Endodermal cell (in vitro differentiated cells): ENCODE data around the gene SRRM4. TPM values are rescaled to one million over a fixed set of nuclear protein-coding genes. Genes with fewer than 3 reads are reported as not detected.
A peak's percentile ranks its signal among the peaks of the same experiment; 100 is the strongest.

Source experiments
- DNase-seq: peaks from one replicate; pipeline ENCODE4 v3.0.0-alpha.2; 2017
- H3K27ac ChIP-seq: 2 replicates; pipeline ENCODE4 v1.5.1; 2013; ENCODE audit warnings: mild to moderate bottlenecking, low read depth, low read length, moderate library complexity
- H3K27me3 ChIP-seq: 2 replicates; pipeline ENCODE4 v1.6.1; 2013; ENCODE audit warnings: mild to moderate bottlenecking, low read length, moderate library complexity; ENCODE audit not compliant: insufficient read depth, control insufficient read depth, poor library complexity, severe bottlenecking
- H3K36me3 ChIP-seq: 2 replicates; pipeline ENCODE4 v1.7.0; 2013; ENCODE audit warnings: mild to moderate bottlenecking, low read length, moderate library complexity; ENCODE audit not compliant: control insufficient read depth, insufficient read depth
- H3K4me1 ChIP-seq: one replicate; pipeline ENCODE4 v1.7.0; 2013; ENCODE audit warnings: low read length; ENCODE audit not compliant: control insufficient read depth, insufficient read depth
- H3K4me3 ChIP-seq: 2 replicates; pipeline ENCODE4 v1.5.1; 2013; ENCODE audit warnings: mild to moderate bottlenecking, low read length, moderate library complexity
- H3K9ac ChIP-seq: 2 replicates; pipeline ENCODE4 v1.6.1; 2013; ENCODE audit warnings: mild to moderate bottlenecking, low read length, moderate library complexity; ENCODE audit not compliant: poor library complexity, severe bottlenecking; ENCODE audit errors: extremely low read depth
- H3K9me3 ChIP-seq: 2 replicates; pipeline ENCODE4 v1.6.1; 2013; ENCODE audit warnings: mild to moderate bottlenecking, low read length, moderate library complexity; ENCODE audit not compliant: control insufficient read depth
- H3K27ac Mint-ChIP-seq: 2 replicates; pipeline ENCODE4 v1.8.0; 2020; ENCODE audit warnings: mixed read lengths
- H3K27me3 Mint-ChIP-seq: 2 replicates; pipeline ENCODE4 v1.8.0; 2021; ENCODE audit warnings: mild to moderate bottlenecking, mixed read lengths; ENCODE audit not compliant: insufficient read depth
- H3K36me3 Mint-ChIP-seq: 2 replicates; pipeline ENCODE4 v1.8.0; 2020; ENCODE audit warnings: low read depth, mixed read lengths
- H3K4me1 Mint-ChIP-seq: 2 replicates; pipeline ENCODE4 v1.8.0; 2020; ENCODE audit warnings: mixed read lengths
- H3K4me3 Mint-ChIP-seq: 2 replicates; pipeline ENCODE4 v1.8.0; 2020; ENCODE audit warnings: mild to moderate bottlenecking, moderate library complexity, mixed read lengths
- H3K9me3 Mint-ChIP-seq: 2 replicates; pipeline ENCODE4 v1.8.0; 2020; ENCODE audit warnings: mild to moderate bottlenecking, mixed read lengths
- CTCF ChIP-seq: fragments of 200-600 bp; sonication (generic); conservative IDR thresholded peaks from 2 replicates; pipeline ENCODE4 v1.5.0; 2021; ENCODE audit warnings: antibody characterized with exemption, mild to moderate bottlenecking
- WGBS, 2 experiments: methylation state at CpG; one replicate each; pipeline versions ENCODE4 v1.1.5 to v1.1.7; 2013; ENCODE audit warnings: missing lambda C conversion rate in 2 of 2, mixed read lengths in 1 of 2; ENCODE audit not compliant: insufficient coverage in 1 of 2, insufficient read length in 1 of 2; 5-methylcytosine and 5-hydroxymethylcytosine counted together
- total RNA-seq, 2 donors: library from RNA; stranded (reverse); fragmentation: NEBNext Ultra II Directional in 1 of 2; extraction: Animal tissue kit (Norgen Biotek cat#: 25700) in 1 of 2; gene quantifications; 2 replicates in 1 of 2; 3 replicates in 1 of 2; pipeline ENCODE4 v1.2.1, GENCODE V29; 2021

Gene SRRM4
- total RNA-seq, 2 donors from 2014 or later = 0.44 to 0.71 TPM

- Mint-ChIP-seq H3K27me3 (peaks cover 4% of the 10 kb centered on the region), H3K36me3 (peaks cover 4% of the 10 kb centered on the region), H3K9me3 (peaks cover 7% of the 10 kb centered on the region), H3K4me1 (peaks cover 17% of the 10 kb centered on the region), H3K27ac (no peak overlapping the region), H3K4me3 (no peak overlapping the region)
- Histone ChIP-seq H3K27me3 (no peaks in the 10 kb centered on the region), H3K36me3 (no peaks in the 10 kb centered on the region), H3K27ac (no peak overlapping the region), H3K4me1 (no peaks in the 10 kb centered on the region), H3K9me3 (peaks cover 9% of the 10 kb centered on the region), H3K9ac (no peak overlapping the region), H3K4me3 (no peak overlapping the region)
- WGBS, 2 experiments = 86 to 96% methylated on average over 11 to 35 of the region's 35 CpGs
- DNase-seq = peak; percentile 94
- TF ChIP-seq CTCF = peak; percentile 64
Observed at GRCh38 chr12:119156401-119157044, 175.2 kb downstream of the SRRM4 start.

- Histone ChIP-seq H3K27me3 (no peaks in the 10 kb centered on the region), H3K9me3 (no peaks in the 10 kb centered on the region)
- WGBS, 2 experiments = 89% methylated on average over 6 of the region's 6 CpGs; no CpG with 5 or more reads in 1 of the 2 experiments
Observed at GRCh38 chr12:119157528-119157927, 176.2 kb downstream of the SRRM4 start.

GRCh38 chr12:119157978-119158377 is 176.6 kb downstream of the SRRM4 start:
- Histone ChIP-seq H3K36me3 (no peaks in the 10 kb centered on the region), H3K4me1 (no peaks in the 10 kb centered on the region), H3K27me3 (no peaks in the 10 kb centered on the region), H3K9ac (no peak overlapping the region), H3K27ac (no peak overlapping the region), H3K9me3 (no peaks in the 10 kb centered on the region), H3K4me3 (no peak overlapping the region)
- Mint-ChIP-seq H3K9me3 (no peaks in the 10 kb centered on the region), H3K4me3 (no peak overlapping the region), H3K27ac (no peak overlapping the region), H3K36me3 (no peaks in the 10 kb centered on the region), H3K4me1 (peaks cover 17% of the 10 kb centered on the region), H3K27me3 (peaks cover 6% of the 10 kb centered on the region)
- TF ChIP-seq CTCF = no peak
- 88% methylated on average over 6 of the region's 7 CpGs; no CpG with 5 or more reads in 1 of the 2 experiments for WGBS, 2 experiments
- DNase-seq = no peak

More at GRCh38 chr12:119157528-119157927, 176.2 kb downstream of the SRRM4 start:
- no peak for TF ChIP-seq CTCF
- Mint-ChIP-seq H3K4me3 (no peak overlapping the region), H3K27ac (no peak overlapping the region), H3K9me3 (no peaks in the 10 kb centered on the region), H3K4me1 (peaks cover 17% of the 10 kb centered on the region), H3K27me3 (peaks cover 5% of the 10 kb centered on the region), H3K36me3 (no peaks in the 10 kb centered on the region)
- DNase-seq = no peak
- no peaks in the 10 kb centered on the region for H3K4me1 ChIP-seq
- H3K4me3 ChIP-seq = no peak overlapping the region
- no peak overlapping the region for H3K27ac ChIP-seq
- H3K36me3 ChIP-seq = no peaks in the 10 kb centered on the region
- H3K9ac ChIP-seq = no peak overlapping the region
